K562 (cell line): ENCODE data around the gene MAP4. TPM values are rescaled to one million over a fixed set of nuclear protein-coding genes. Genes with fewer than 3 reads are reported as not detected.
A peak's percentile ranks its signal among the peaks of the same experiment; 100 is the strongest.

Experiments
- ETV1 ChIP-seq: fragments of 450-650 bp; conservative IDR thresholded peaks from 2 replicates; pipeline ENCODE4 v1.6.1; 2016; ENCODE audit warnings: missing genetic modification characterization, control low read depth, low read depth, missing compliant biosample characterization
- GABPB2 ChIP-seq: fragments of 250-450 bp; sonication (Bioruptor Pico); conservative IDR thresholded peaks from 2 replicates; pipeline ENCODE4 v1.5.1; 2021; ENCODE audit warnings: mild to moderate bottlenecking
- HNRNPH1 ChIP-seq: fragments of 200-400 bp; formaldehyde crosslinking; optimal IDR thresholded peaks from 2 replicates; pipeline ENCODE3; 2017; ENCODE audit warnings: low read depth, mild to moderate bottlenecking, low read length, moderate library complexity
- KLF13 ChIP-seq: fragments of 450-650 bp; IDR thresholded peaks from 2 replicates; pipeline ENCODE4 v1.6.1; 2016; ENCODE audit warnings: missing genetic modification characterization, low read depth, mild to moderate bottlenecking, missing compliant biosample characterization, moderate library complexity, borderline replicate concordance
- MYC ChIP-seq, 2 experiments: fragments of 250-450 bp in 1 of 2; sonication (Bioruptor Pico) in 1 of 2; IDR thresholded peaks; 2 replicates each; pipeline versions ENCODE4 v1.5.1 to v1.6.1; 2012 to 2021; ENCODE audit warnings: low read depth in 2 of 2, borderline replicate concordance in 1 of 2, improper control_type of control experiment in 1 of 2, low read length in 1 of 2, mild to moderate bottlenecking in 1 of 2, moderate library complexity in 1 of 2
- RAD21 ChIP-seq, 2 experiments: fragments of 250-450 bp in 1 of 2; fragments of 450-650 bp in 1 of 2; sonication (Bioruptor Pico) in 1 of 2; formaldehyde crosslinking in 1 of 2; IDR thresholded peaks in 1 of 2; conservative IDR thresholded peaks in 1 of 2; 2 replicates each; pipeline versions ENCODE4 v1.4.0 to v1.8.0; 2020 to 2022; ENCODE audit warnings: mild to moderate bottlenecking in 2 of 2, moderate library complexity in 1 of 2
- XRCC3 ChIP-seq: fragments of 450-650 bp; IDR thresholded peaks from 2 replicates; pipeline ENCODE4 v1.6.1; 2017; ENCODE audit warnings: mild to moderate bottlenecking, moderate library complexity
- ZNF143 ChIP-seq: sonication (generic); formaldehyde crosslinking; IDR thresholded peaks from 2 replicates; pipeline ENCODE4 v1.9.0; 2022; ENCODE audit warnings: mild to moderate bottlenecking, missing genetic modification reagents
- ZNF23 ChIP-seq: fragments of 250-450 bp; sonication (Bioruptor Pico); IDR thresholded peaks from 2 replicates; pipeline ENCODE4 v1.4.0; 2020; ENCODE audit warnings: mild to moderate bottlenecking
- ZNF232 ChIP-seq: sonication (generic); formaldehyde crosslinking; IDR thresholded peaks from 2 replicates; pipeline ENCODE4 v1.8.0; 2022; ENCODE audit warnings: mild to moderate bottlenecking, missing genetic modification reagents
- ZSCAN29 ChIP-seq: fragments of 450-650 bp; IDR thresholded peaks from 2 replicates; pipeline ENCODE4 v1.6.1; 2017
- polyA plus RNA-seq, 8 experiments: library from polyadenylated mRNA; depleted of rRNA in 4 of 8; stranded (reverse) in 5 of 8; unstranded in 3 of 8; fragments of >200 nt; fragmentation: Nextera tagmentation in 2 of 8; fragmentation: Illumina TruSeq in 1 of 8; extraction: Ambion mirVana in 2 of 8; extraction: Trizol in 1 of 8; gene quantifications; 2 replicates each; pipeline versions ENCODE4 v1.2.1 to v1.2.3, GENCODE V29; 2011 to 2014; ENCODE audit warnings: inconsistent platforms in 1 of 8, missing spikeins in 1 of 8
- total RNA-seq, 7 experiments: library from RNA; depleted of rRNA in 6 of 7; stranded (reverse); fragments of >200 nt in 6 of 7; fragmentation: Illumina TruSeq in 2 of 7; extraction: Trizol in 2 of 7; gene quantifications; 2 replicates each; pipeline versions ENCODE4 v1.2.1 to v1.2.3, GENCODE V29; 2011 to 2021; ENCODE audit warnings: low replicate concordance in 1 of 7
- TF ChIP-seq, protein P1 (sequence below): fragments of 450-650 bp; IDR thresholded peaks from 2 replicates; pipeline ENCODE4 v1.6.1; 2016; ENCODE audit warnings: mild to moderate bottlenecking, moderate library complexity
- TF ChIP-seq, protein P2 (sequence below): IDR thresholded peaks from 2 replicates; pipeline ENCODE4 v1.6.1; 2011; ENCODE audit warnings: borderline replicate concordance, low read depth, mild to moderate bottlenecking, moderate library complexity, low read length; ENCODE audit not compliant: insufficient read depth, poor library complexity, severe bottlenecking

Gene MAP4
- total and polyA plus RNA-seq, 9 of the 15 experiments (the other 6 are each of a cell fraction or from before 2014, with no cell fraction given) = 13.3 to 141 (median 36.8) TPM

DNA sequence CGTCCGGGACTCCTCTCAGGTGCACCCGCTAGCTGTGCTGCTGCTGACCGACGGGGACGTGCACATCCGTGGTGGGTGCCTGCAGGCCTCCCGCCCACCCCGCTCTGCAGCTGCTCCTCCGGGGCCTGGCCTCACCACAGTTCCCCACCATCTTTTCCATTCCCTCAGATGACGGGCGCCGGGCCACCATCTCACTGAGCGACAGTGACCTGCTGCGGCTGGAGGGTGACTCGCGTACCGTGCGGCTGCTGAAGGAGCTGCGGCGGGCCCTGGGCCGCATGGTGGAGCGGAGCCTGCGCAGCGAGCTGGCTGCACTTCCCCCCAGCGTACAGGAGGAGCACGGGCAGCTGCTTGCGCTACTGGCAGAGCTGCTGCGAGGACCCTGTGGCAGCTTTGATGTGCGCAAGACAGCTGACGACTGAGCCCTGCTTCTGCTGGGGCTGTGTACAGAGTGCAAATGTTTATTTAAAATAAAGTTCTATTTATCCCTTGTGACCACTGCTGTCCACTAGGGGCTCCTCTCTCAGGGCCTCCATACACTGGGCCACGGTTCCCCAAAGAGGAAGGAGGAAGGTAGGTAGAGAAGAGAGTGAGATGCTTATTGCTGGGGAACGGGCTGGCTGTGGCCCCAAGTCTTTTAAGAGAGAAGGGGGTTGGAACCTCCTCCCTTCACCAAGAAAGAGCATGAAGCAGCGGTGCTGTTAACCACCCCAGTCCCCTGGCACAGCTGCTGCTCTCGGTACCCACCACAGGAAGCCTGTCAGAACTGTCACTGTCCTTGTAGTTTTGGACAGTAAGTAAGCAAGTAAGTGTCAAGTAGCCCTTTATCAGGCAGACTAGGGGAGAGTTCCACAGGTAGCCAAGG, 166.3 kb downstream of the MAP4 start (continued):
- TF ChIP-seq, protein P1, sequence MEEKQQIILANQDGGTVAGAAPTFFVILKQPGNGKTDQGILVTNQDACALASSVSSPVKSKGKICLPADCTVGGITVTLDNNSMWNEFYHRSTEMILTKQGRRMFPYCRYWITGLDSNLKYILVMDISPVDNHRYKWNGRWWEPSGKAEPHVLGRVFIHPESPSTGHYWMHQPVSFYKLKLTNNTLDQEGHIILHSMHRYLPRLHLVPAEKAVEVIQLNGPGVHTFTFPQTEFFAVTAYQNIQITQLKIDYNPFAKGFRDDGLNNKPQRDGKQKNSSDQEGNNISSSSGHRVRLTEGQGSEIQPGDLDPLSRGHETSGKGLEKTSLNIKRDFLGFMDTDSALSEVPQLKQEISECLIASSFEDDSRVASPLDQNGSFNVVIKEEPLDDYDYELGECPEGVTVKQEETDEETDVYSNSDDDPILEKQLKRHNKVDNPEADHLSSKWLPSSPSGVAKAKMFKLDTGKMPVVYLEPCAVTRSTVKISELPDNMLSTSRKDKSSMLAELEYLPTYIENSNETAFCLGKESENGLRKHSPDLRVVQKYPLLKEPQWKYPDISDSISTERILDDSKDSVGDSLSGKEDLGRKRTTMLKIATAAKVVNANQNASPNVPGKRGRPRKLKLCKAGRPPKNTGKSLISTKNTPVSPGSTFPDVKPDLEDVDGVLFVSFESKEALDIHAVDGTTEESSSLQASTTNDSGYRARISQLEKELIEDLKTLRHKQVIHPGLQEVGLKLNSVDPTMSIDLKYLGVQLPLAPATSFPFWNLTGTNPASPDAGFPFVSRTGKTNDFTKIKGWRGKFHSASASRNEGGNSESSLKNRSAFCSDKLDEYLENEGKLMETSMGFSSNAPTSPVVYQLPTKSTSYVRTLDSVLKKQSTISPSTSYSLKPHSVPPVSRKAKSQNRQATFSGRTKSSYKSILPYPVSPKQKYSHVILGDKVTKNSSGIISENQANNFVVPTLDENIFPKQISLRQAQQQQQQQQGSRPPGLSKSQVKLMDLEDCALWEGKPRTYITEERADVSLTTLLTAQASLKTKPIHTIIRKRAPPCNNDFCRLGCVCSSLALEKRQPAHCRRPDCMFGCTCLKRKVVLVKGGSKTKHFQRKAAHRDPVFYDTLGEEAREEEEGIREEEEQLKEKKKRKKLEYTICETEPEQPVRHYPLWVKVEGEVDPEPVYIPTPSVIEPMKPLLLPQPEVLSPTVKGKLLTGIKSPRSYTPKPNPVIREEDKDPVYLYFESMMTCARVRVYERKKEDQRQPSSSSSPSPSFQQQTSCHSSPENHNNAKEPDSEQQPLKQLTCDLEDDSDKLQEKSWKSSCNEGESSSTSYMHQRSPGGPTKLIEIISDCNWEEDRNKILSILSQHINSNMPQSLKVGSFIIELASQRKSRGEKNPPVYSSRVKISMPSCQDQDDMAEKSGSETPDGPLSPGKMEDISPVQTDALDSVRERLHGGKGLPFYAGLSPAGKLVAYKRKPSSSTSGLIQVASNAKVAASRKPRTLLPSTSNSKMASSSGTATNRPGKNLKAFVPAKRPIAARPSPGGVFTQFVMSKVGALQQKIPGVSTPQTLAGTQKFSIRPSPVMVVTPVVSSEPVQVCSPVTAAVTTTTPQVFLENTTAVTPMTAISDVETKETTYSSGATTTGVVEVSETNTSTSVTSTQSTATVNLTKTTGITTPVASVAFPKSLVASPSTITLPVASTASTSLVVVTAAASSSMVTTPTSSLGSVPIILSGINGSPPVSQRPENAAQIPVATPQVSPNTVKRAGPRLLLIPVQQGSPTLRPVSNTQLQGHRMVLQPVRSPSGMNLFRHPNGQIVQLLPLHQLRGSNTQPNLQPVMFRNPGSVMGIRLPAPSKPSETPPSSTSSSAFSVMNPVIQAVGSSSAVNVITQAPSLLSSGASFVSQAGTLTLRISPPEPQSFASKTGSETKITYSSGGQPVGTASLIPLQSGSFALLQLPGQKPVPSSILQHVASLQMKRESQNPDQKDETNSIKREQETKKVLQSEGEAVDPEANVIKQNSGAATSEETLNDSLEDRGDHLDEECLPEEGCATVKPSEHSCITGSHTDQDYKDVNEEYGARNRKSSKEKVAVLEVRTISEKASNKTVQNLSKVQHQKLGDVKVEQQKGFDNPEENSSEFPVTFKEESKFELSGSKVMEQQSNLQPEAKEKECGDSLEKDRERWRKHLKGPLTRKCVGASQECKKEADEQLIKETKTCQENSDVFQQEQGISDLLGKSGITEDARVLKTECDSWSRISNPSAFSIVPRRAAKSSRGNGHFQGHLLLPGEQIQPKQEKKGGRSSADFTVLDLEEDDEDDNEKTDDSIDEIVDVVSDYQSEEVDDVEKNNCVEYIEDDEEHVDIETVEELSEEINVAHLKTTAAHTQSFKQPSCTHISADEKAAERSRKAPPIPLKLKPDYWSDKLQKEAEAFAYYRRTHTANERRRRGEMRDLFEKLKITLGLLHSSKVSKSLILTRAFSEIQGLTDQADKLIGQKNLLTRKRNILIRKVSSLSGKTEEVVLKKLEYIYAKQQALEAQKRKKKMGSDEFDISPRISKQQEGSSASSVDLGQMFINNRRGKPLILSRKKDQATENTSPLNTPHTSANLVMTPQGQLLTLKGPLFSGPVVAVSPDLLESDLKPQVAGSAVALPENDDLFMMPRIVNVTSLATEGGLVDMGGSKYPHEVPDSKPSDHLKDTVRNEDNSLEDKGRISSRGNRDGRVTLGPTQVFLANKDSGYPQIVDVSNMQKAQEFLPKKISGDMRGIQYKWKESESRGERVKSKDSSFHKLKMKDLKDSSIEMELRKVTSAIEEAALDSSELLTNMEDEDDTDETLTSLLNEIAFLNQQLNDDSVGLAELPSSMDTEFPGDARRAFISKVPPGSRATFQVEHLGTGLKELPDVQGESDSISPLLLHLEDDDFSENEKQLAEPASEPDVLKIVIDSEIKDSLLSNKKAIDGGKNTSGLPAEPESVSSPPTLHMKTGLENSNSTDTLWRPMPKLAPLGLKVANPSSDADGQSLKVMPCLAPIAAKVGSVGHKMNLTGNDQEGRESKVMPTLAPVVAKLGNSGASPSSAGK = no peak
- TF ChIP-seq, protein P2, sequence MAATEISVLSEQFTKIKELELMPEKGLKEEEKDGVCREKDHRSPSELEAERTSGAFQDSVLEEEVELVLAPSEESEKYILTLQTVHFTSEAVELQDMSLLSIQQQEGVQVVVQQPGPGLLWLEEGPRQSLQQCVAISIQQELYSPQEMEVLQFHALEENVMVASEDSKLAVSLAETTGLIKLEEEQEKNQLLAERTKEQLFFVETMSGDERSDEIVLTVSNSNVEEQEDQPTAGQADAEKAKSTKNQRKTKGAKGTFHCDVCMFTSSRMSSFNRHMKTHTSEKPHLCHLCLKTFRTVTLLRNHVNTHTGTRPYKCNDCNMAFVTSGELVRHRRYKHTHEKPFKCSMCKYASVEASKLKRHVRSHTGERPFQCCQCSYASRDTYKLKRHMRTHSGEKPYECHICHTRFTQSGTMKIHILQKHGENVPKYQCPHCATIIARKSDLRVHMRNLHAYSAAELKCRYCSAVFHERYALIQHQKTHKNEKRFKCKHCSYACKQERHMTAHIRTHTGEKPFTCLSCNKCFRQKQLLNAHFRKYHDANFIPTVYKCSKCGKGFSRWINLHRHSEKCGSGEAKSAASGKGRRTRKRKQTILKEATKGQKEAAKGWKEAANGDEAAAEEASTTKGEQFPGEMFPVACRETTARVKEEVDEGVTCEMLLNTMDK = peak; percentile 48
- TF ChIP-seq ZNF23 (CRISPR knock-in tag) = no peak
- no peak for TF ChIP-seq ZNF143 (CRISPR knock-in tag)
- TF ChIP-seq XRCC3 = no peak
- no peak for TF ChIP-seq ETV1 (tag)
- TF ChIP-seq HNRNPH1 = no peak
- TF ChIP-seq ZNF232 = no peak
- no peak for TF ChIP-seq ZSCAN29
- no peak for TF ChIP-seq KLF13 (tag)
- no peak for TF ChIP-seq MYC (IDR thresholded peaks at IDR 0.05; ENCODE audit: low read depth, low read length)
- TF ChIP-seq MYC (CRISPR knock-in tag; IDR thresholded peaks at IDR 0.05; ENCODE audit: borderline replicate concordance, low read depth) = no peak
- no peak for TF ChIP-seq GABPB2 (CRISPR knock-in tag)
- peak in 1 of 2 experiments; percentile 44; a peak in 2 of 4 replicates for TF ChIP-seq RAD21 (CRISPR knock-in tag; conservative IDR thresholded peaks at IDR 0.05 in 1 of 2, IDR thresholded peaks at IDR 0.05 in 1 of 2)
